GM12892 (cell line): ENCODE measurements around the gene PSMA5.

Source experiments
- POLR2A ChIP-seq: IDR thresholded peaks from 2 replicates; pipeline ENCODE4 v1.6.1; 2011; ENCODE audit warnings: low read depth, low read length, control low read depth
- POLR2AphosphoS5 ChIP-seq: IDR thresholded peaks from 2 replicates; pipeline ENCODE4 v1.6.1; 2011; ENCODE audit warnings: low read depth, low read length, control low read depth
- TAF1 ChIP-seq: IDR thresholded peaks from 2 replicates; pipeline ENCODE4 v1.6.1; 2011; ENCODE audit warnings: low read depth, mild to moderate bottlenecking, control low read depth, low read length, borderline replicate concordance

DNA sequence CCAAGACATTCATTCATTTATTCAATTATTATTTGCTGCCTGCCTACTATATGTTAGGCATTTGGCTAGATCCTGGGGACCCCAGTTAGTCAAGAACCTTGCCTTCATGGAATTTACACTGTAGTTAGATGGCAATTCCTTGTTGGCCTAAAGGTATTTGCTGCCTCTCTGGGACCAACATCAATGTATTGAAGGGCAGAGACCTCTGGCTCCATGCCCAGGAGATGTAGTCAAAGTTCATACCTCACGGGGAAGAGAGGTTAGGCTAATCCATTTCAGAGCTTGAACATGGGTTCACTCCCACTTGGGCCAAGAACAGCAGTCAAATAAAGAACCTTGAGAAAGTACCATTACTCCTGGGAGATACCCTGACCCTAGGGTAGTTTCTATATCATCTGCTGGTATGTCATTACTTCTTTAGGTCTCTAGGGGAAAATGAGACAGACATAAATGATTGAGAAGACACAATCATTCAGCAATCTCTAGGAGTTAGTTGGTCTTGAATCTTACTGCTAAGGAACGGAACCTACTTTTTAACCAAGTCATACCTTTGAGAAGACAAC is 60.5 kb downstream of the PSMA5 start:
- TF ChIP-seq TAF1 (no peak), POLR2A (no peak), POLR2AphosphoS5 (no peak)
